Measurements from ENCODE around the gene FSIP1. TPM values are rescaled to one million over a fixed set of nuclear protein-coding genes. Genes with fewer than 3 reads are reported as not detected.

The FSIP1 gene
- total RNA-seq, 2 experiments from 2014 or later = 0.22 to 0.34 TPM

- H3K27me3 ChIP-seq (ENCODE audit: control insufficient read depth in 1 of 2, insufficient read depth in 2 of 2, low read length in 2 of 2) = no peaks in the 10 kb centered on the region
- Mint-ChIP-seq H3K36me3 (ENCODE audit: low read depth) (no peaks in the 10 kb centered on the region), H3K27me3 (peaks cover 4% of the 10 kb centered on the region), H3K4me3 (no peak overlapping the region), H3K9me3 (no peaks in the 10 kb centered on the region), H3K4me1 (ENCODE audit: low read depth) (no peaks in the 10 kb centered on the region), H3K27ac (no peak overlapping the region)
- CTCF ChIA-PET = no interaction called here
- POLR2A ChIA-PET = no interaction called here
- TF ChIP-seq CTCF (IDR thresholded peaks at IDR 0.05) = no peak
- H3K36me3 ChIP-seq (ENCODE audit: insufficient read depth, low read length) = no peaks in the 10 kb centered on the region
- no peaks in the 10 kb centered on the region for H3K4me1 ChIP-seq (ENCODE audit: insufficient read depth, low read length)
- H3K27ac ChIP-seq (ENCODE audit: low read depth in 1 of 2, low read length in 2 of 2) = no peak overlapping the region
- DNase-seq = no peak
- intact Hi-C loops (cut with DNase I, micrococcal nuclease) = loop anchor here in 1 of 2 experiments (5.0 kb wide), 2 partner anchors 90 to 165 kb away; no protein-coding TSS in a partner anchor
- no peak for ATAC-seq (ENCODE audit: poor library complexity)
- no peak overlapping the region for H3K4me3 ChIP-seq (ENCODE audit: low read length)
- peaks cover 0 to 10% of the 10 kb centered on the region in 2 experiments for H3K9me3 ChIP-seq (ENCODE audit: control insufficient read depth in 1 of 2, insufficient read depth in 1 of 2, low read length in 2 of 2)
These were observed 190.1 kb downstream of the FSIP1 start for GRCh38 chr15:39592500-39592899.

DNA sequence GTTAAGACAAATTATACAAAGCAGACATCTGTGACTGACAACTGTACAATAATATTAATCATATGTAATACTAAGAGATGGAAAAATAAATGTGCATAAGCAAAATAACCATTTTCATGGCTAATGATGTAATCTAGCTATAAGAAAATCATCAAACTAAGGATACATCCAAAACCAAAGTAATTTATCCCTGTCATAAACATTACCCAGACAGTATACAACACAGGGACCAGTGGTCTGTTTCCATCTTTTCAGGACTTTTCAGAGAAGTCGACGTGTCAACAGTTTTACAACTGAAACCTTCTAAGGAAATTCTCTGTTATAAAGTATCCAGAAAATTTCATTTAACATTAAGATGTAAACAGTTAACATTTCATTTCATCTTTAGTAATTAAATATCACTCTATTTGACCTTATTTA, 190.7 kb downstream of the FSIP1 start:
- Histone ChIP-seq H3K9me3 (ENCODE audit: control insufficient read depth in 1 of 2, insufficient read depth in 1 of 2, low read length in 2 of 2) (peaks cover 0 to 10% of the 10 kb centered on the region in 2 experiments), H3K36me3 (ENCODE audit: insufficient read depth, low read length) (no peaks in the 10 kb centered on the region), H3K27ac (ENCODE audit: low read depth in 1 of 2, low read length in 2 of 2) (no peak overlapping the region), H3K4me1 (ENCODE audit: insufficient read depth, low read length) (no peaks in the 10 kb centered on the region), H3K4me3 (ENCODE audit: low read length) (no peak overlapping the region), H3K27me3 (ENCODE audit: control insufficient read depth in 1 of 2, insufficient read depth in 2 of 2, low read length in 2 of 2) (no peaks in the 10 kb centered on the region)
- POLR2A ChIA-PET = no interaction called here
- Mint-ChIP-seq H3K27ac (no peak overlapping the region), H3K9me3 (no peaks in the 10 kb centered on the region), H3K36me3 (ENCODE audit: low read depth) (no peaks in the 10 kb centered on the region), H3K4me3 (no peak overlapping the region), H3K4me1 (ENCODE audit: low read depth) (no peaks in the 10 kb centered on the region), H3K27me3 (peaks cover 4% of the 10 kb centered on the region)
- intact Hi-C loops (cut with DNase I, micrococcal nuclease) = loop anchor here in 1 of 2 experiments (5.0 kb wide), 2 partner anchors 90 to 165 kb away; no protein-coding TSS in a partner anchor
- no peak for DNase-seq
- TF ChIP-seq CTCF (IDR thresholded peaks at IDR 0.05) = no peak
- no peak for ATAC-seq (ENCODE audit: poor library complexity)
- CTCF ChIA-PET = interaction anchor here (1.2 kb wide), 1 partner anchor 12 kb away, joined by 5 read pairs; the partner anchor contains the start of gene THBS1

- H3K4me1 Mint-ChIP-seq (ENCODE audit: low read depth) = no peaks in the 10 kb centered on the region
- H3K27ac Mint-ChIP-seq = no peak overlapping the region
- intact Hi-C loops (cut with DNase I, micrococcal nuclease) = loop anchor here in 1 of 2 experiments (5.0 kb wide), 2 partner anchors 91 to 166 kb away; no protein-coding TSS in a partner anchor
- ChIA-PET CTCF (interaction anchor here (1.2 kb wide), 1 partner anchor 11 kb away, joined by 5 read pairs; the partner anchor contains the start of gene THBS1), POLR2A (no interaction called here)
- Histone ChIP-seq H3K27ac (ENCODE audit: low read depth in 1 of 2, low read length in 2 of 2) (no peak overlapping the region), H3K36me3 (ENCODE audit: insufficient read depth, low read length) (no peaks in the 10 kb centered on the region), H3K27me3 (ENCODE audit: control insufficient read depth in 1 of 2, insufficient read depth in 2 of 2, low read length in 2 of 2) (no peaks in the 10 kb centered on the region), H3K9me3 (ENCODE audit: control insufficient read depth in 1 of 2, insufficient read depth in 1 of 2, low read length in 2 of 2) (peaks cover 0 to 10% of the 10 kb centered on the region in 2 experiments), H3K4me1 (ENCODE audit: insufficient read depth, low read length) (no peaks in the 10 kb centered on the region), H3K4me3 (ENCODE audit: low read length) (no peak overlapping the region)
- ATAC-seq (ENCODE audit: poor library complexity) (no peak), DNase-seq (no peak)
- no peaks in the 10 kb centered on the region for H3K36me3 Mint-ChIP-seq (ENCODE audit: low read depth)
- no peaks in the 10 kb centered on the region for H3K9me3 Mint-ChIP-seq
- H3K27me3 Mint-ChIP-seq = peaks cover 4% of the 10 kb centered on the region
- TF ChIP-seq CTCF (IDR thresholded peaks at IDR 0.05) = no peak
- no peak overlapping the region for H3K4me3 Mint-ChIP-seq
These were observed 191.3 kb downstream of the FSIP1 start for GRCh38 chr15:39591141-39591895.

Data from CD4-positive, alpha-beta T cell (primary cell).